Glutamatergic neuron (in vitro differentiated cells): ENCODE measurements around the gene TMCO5A. TPM values are rescaled to one million over a fixed set of nuclear protein-coding genes. Genes with fewer than 3 reads are reported as not detected.

Source experiments
- DNase-seq: peaks from one replicate; pipeline ENCODE4 v3.0.0; 2022
- H3K27ac Mint-ChIP-seq: one replicate; pipeline ENCODE4 v1.8.0; 2020; ENCODE audit warnings: mild to moderate bottlenecking, mixed read lengths, inconsistent platforms; ENCODE audit not compliant: unreplicated experiment
- H3K27me3 Mint-ChIP-seq: one replicate; pipeline ENCODE4 v1.8.0; 2020; ENCODE audit warnings: mild to moderate bottlenecking, moderate library complexity, mixed read lengths, inconsistent platforms; ENCODE audit not compliant: unreplicated experiment
- H3K36me3 Mint-ChIP-seq: one replicate; pipeline ENCODE4 v1.8.0; 2020; ENCODE audit warnings: mild to moderate bottlenecking, mixed read lengths, inconsistent platforms; ENCODE audit not compliant: unreplicated experiment
- H3K4me1 Mint-ChIP-seq: one replicate; pipeline ENCODE4 v1.8.0; 2020; ENCODE audit warnings: mild to moderate bottlenecking, low read depth, mixed read lengths, inconsistent platforms; ENCODE audit not compliant: unreplicated experiment
- H3K4me3 Mint-ChIP-seq: one replicate; pipeline ENCODE4 v1.8.0; 2020; ENCODE audit warnings: mild to moderate bottlenecking, mixed read lengths, inconsistent platforms; ENCODE audit not compliant: unreplicated experiment
- H3K9me3 Mint-ChIP-seq: one replicate; pipeline ENCODE4 v1.8.0; 2020; ENCODE audit warnings: mild to moderate bottlenecking, moderate library complexity, mixed read lengths, inconsistent platforms; ENCODE audit not compliant: unreplicated experiment
- long read RNA-seq: library from polyadenylated mRNA; unstranded; transcript quantifications from one replicate; pipeline ENCODE4 v2.0.0, GENCODE V29; 2020; ENCODE audit not compliant: unreplicated experiment
- total RNA-seq: library from RNA; stranded (reverse); fragmentation: NEBNext Ultra II Directional; extraction: Animal tissue kit (Norgen Biotek cat#: 25700); gene quantifications from one replicate; pipeline ENCODE4 v1.2.1, GENCODE V29; 2021; ENCODE audit not compliant: unreplicated experiment
- TF ChIP-seq, protein P1 (sequence below): fragments of 200-600 bp; sonication (generic); IDR thresholded peaks from one replicate; pipeline ENCODE4 v1.5.0; 2021; ENCODE audit not compliant: partially characterized antibody, unreplicated experiment

The TMCO5A gene
- not detected for total RNA-seq
- long read RNA-seq, result 0 reads

DNA sequence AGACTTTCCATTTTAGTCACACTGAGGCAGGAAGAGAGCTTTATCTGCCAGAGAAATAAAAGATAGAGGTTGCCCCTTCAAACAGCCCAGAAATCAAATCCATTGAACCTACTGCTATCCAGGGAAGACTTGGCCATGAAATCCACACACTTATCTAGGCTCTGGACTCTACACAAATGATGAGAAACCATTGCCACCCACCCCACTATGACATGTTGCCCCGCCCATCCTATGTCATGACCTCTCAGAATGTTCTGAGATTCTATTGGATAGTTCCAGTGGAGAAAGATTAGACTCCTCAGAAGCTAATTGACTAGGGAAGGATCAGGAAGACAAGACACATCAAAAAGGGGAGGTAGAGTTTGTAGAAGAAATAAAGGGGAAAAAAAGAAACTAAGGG lies at the start of gene TMCO5A:
Gene TMCO5A (plus strand): TSS at position 301 of the 400 bp plus-strand sequence. CDS start 1,684 bp downstream, outside the sequence.
- Mint-ChIP-seq H3K27ac (no peak within 1 kb of the TSS), H3K27me3 (peaks cover 1% of the 10 kb centered on the region), H3K4me3 (no peak within 1 kb of the TSS), H3K9me3 (peaks cover 1% of the 10 kb centered on the region), H3K4me1 (peaks cover 2% of the 10 kb centered on the region), H3K36me3 (no peaks in the 10 kb centered on the region)
- DNase-seq, result no peak
- TF ChIP-seq, protein P1, sequence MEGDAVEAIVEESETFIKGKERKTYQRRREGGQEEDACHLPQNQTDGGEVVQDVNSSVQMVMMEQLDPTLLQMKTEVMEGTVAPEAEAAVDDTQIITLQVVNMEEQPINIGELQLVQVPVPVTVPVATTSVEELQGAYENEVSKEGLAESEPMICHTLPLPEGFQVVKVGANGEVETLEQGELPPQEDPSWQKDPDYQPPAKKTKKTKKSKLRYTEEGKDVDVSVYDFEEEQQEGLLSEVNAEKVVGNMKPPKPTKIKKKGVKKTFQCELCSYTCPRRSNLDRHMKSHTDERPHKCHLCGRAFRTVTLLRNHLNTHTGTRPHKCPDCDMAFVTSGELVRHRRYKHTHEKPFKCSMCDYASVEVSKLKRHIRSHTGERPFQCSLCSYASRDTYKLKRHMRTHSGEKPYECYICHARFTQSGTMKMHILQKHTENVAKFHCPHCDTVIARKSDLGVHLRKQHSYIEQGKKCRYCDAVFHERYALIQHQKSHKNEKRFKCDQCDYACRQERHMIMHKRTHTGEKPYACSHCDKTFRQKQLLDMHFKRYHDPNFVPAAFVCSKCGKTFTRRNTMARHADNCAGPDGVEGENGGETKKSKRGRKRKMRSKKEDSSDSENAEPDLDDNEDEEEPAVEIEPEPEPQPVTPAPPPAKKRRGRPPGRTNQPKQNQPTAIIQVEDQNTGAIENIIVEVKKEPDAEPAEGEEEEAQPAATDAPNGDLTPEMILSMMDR, result no peak

DNA sequence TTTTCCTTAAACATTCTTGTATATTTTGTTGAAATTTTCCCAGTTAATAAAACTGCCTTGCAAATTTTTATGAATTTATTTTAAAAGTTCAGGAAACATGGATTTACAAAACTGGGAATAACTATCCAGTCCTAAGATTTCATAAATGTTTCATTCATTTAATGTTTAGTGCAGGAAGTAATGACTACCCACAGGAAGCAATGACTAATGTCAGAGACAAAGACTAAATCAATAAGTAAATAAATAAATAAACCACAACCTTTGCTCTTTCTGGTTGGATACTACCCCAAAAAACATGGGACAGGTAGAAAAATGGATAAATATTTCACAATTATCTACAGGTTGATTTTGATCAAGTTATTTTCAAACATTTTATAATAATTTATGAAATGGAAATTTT lies 48.8 kb upstream of the TMCO5A start:
- Mint-ChIP-seq H3K4me1 (peaks cover 11% of the 10 kb centered on the region), H3K4me3 (no peak overlapping the region), H3K36me3 (no peaks in the 10 kb centered on the region), H3K27ac (no peak overlapping the region), H3K27me3 (no peaks in the 10 kb centered on the region), H3K9me3 (no peaks in the 10 kb centered on the region)
- TF ChIP-seq, protein P1, result no peak
- DNase-seq, result no peak

DNA sequence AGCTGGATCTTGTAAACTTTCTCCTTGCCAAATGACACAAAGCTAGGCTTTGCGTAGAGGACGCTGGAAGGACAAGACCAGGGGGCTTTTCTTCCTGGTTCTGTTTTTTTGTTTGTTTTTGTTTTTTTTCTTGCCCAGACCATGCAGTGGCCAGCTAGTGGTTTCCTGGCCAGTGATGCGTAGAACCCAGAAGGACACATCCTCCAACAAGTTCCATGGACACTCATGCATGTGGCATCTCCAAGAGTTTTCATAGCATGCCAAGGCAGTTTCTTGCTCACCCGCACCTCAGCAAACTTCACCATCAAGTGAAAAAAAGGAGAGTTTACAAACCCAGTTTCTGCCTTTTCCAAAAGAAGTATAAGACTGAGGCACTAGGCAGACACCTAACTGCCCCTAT lies 46.1 kb upstream of the TMCO5A start:
- TF ChIP-seq, protein P1, result no peak
- H3K4me1 Mint-ChIP-seq, result peaks cover 11% of the 10 kb centered on the region
- no peaks in the 10 kb centered on the region for H3K27me3 Mint-ChIP-seq

DNA sequence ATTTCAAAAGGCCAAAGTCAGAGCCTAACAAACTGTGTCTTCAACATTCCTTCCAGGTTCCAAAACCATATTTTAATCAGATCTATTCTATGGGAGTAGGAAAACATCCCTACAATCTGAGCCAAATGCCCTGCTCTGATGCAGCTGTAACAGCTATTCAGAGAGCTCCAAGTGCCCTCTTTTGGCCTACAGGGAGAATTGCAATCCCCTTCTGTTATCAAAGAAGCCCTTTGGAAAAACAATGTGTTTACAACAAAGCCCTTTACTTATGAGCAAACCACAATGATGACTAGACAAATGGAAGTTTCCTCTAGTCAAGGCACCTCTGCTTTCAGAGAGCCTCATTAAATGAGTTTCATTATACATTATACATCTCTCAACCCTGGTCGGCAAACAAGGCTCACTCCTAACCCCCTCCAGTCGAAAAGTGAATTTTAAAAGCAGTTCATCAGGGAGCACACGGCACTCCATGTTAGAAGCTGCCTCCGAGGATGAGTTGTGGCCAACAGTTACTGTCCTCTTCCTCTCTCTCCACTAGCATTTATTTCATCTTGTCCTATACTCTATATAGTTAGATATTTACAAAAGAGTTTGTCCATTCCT lies 42.6 kb upstream of the TMCO5A start:
- Mint-ChIP-seq H3K4me3 (no peak overlapping the region), H3K36me3 (no peaks in the 10 kb centered on the region), H3K9me3 (no peaks in the 10 kb centered on the region), H3K27me3 (no peaks in the 10 kb centered on the region), H3K4me1 (no peaks in the 10 kb centered on the region), H3K27ac (no peak overlapping the region)
- DNase-seq, result no peak
- TF ChIP-seq, protein P1, result peak; percentile 43

More for the DNA sequence above, 46.1 kb upstream of the TMCO5A start:
- no peak for DNase-seq
- Mint-ChIP-seq H3K27ac (no peak overlapping the region), H3K4me3 (no peak overlapping the region), H3K9me3 (no peaks in the 10 kb centered on the region), H3K36me3 (no peaks in the 10 kb centered on the region)

DNA sequence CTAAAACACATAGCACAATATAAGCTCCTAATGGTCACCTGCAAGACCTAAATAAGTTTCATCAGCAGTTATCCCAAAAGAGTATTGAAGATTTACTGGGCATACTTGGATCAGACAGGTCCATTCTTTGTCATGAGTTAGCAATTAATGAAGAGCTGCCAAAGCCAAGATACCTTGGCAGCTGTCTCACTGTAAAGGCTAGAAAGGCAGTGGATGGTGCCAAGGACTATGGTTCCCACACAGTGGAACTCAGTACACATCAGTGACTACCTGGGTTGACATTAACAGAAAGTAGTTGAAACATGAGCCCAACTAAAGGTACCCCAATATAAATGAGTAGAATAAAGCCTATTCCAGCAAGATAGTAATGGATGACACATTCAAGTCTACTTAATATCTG lies 41.1 kb upstream of the TMCO5A start:
- TF ChIP-seq, protein P1, result no peak
- Mint-ChIP-seq H3K4me3 (no peak overlapping the region), H3K36me3 (no peaks in the 10 kb centered on the region), H3K9me3 (no peaks in the 10 kb centered on the region), H3K27me3 (no peaks in the 10 kb centered on the region), H3K4me1 (no peaks in the 10 kb centered on the region), H3K27ac (no peak overlapping the region)
- DNase-seq, result no peak
